Measurements from ENCODE around the gene TLE7.

GRCh38 chr16:71431176-71431575 lies 10.7 kb downstream of the TLE7 start:
- TF ChIP-seq TAF1 (IDR thresholded peaks at IDR 0.05; ENCODE audit: borderline replicate concordance, insufficient read depth, low read length) (no peak), REST (IDR thresholded peaks at IDR 0.05; ENCODE audit: insufficient read depth in 1 of 2, low read depth in 2 of 2, low read length in 2 of 2) (no peak), POLR2AphosphoS5 (IDR thresholded peaks at IDR 0.05; ENCODE audit: low read depth, low read length) (no peak), FOXP2 (optimal IDR thresholded peaks at IDR 0.05; ENCODE audit: borderline replicate concordance, extremely low read depth, extremely low read length, insufficient read depth) (no peak), SIN3A (IDR thresholded peaks at IDR 0.05; ENCODE audit: borderline replicate concordance, insufficient read depth, low read length) (no peak)

Measured in PFSK-1 (cell line).